Gastroesophageal sphincter (tissue), 3 donors: Measurements from ENCODE around the gene VAV3.

ENCODE experiments used
- EP300 ChIP-seq: sonication (generic); formaldehyde crosslinking; IDR thresholded peaks from one replicate; pipeline ENCODE4 v1.6.1; 2017; ENCODE audit warnings: antibody characterized with exemption, mild to moderate bottlenecking
- POLR2A ChIP-seq, 2 donors: fragments of 450-650 bp; IDR thresholded peaks; one replicate each; pipeline ENCODE4 v1.6.1; 2017; ENCODE audit warnings: antibody characterized with exemption in 2 of 2, mild to moderate bottlenecking in 2 of 2, moderate library complexity in 1 of 2
- TF ChIP-seq, protein P1 (sequence below), 4 experiments: fragments of 200-600 bp in 2 of 4; fragments of 450-650 bp in 2 of 4; sonication (generic) in 1 of 4; IDR thresholded peaks; one replicate each; pipeline ENCODE4 v1.5.1; 2017 to 2019; ENCODE audit warnings: antibody characterized with exemption in 4 of 4, mild to moderate bottlenecking in 2 of 4, moderate library complexity in 2 of 4

DNA sequence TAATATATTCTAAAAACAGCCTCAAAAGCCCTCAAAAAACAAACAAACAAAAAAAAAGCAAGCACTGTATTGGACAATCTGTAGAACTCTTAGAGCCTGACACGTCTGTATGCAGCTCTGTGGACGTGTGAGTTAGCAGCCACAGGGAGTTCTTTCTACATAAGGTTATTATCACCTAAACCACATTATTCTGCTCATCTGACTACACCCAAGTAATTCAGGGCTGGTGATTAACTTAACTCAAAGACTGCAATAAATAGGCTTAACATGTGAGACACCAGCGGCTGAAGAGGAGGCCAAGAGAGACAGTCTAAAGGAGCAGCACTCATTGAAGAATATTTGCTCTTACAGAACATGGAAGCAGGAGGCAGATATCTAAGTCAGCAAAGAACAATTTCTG, 316.0 kb downstream of the VAV3 start:
- TF ChIP-seq POLR2A (IDR thresholded peaks at IDR 0.05): no peak
- TF ChIP-seq, protein P1, sequence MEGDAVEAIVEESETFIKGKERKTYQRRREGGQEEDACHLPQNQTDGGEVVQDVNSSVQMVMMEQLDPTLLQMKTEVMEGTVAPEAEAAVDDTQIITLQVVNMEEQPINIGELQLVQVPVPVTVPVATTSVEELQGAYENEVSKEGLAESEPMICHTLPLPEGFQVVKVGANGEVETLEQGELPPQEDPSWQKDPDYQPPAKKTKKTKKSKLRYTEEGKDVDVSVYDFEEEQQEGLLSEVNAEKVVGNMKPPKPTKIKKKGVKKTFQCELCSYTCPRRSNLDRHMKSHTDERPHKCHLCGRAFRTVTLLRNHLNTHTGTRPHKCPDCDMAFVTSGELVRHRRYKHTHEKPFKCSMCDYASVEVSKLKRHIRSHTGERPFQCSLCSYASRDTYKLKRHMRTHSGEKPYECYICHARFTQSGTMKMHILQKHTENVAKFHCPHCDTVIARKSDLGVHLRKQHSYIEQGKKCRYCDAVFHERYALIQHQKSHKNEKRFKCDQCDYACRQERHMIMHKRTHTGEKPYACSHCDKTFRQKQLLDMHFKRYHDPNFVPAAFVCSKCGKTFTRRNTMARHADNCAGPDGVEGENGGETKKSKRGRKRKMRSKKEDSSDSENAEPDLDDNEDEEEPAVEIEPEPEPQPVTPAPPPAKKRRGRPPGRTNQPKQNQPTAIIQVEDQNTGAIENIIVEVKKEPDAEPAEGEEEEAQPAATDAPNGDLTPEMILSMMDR (IDR thresholded peaks at IDR 0.05): no peak
- TF ChIP-seq EP300: no peak
